G401 (cell line): ENCODE measurements around the gene AADAT. TPM values are rescaled to one million over a fixed set of nuclear protein-coding genes. Genes with fewer than 3 reads are reported as not detected.

ENCODE experiments used
- total RNA-seq: library from RNA; depleted of rRNA; stranded (reverse); fragments of >200 nt; shearing (Covaris generic); gene quantifications from 2 replicates; pipeline ENCODE4 v1.2.3, GENCODE V29; 2014; rRNA removed

Gene AADAT
- total RNA-seq, 1 experiment from 2014 or later: 3.8 TPM

Other genes starting within 250 kb of the AADAT start
- gene MFAP3L, start 63.6 kb downstream of the AADAT start, total RNA-seq: 0.06 and 1.7 TPM in 2 replicates